ENCODE results near the gene DLG1. TPM values are rescaled to one million over a fixed set of nuclear protein-coding genes. Genes with fewer than 3 reads are reported as not detected.

The DLG1 gene
- total and polyA plus RNA-seq, 4 donors: 12.7 to 51.2 (median 22.3) TPM

DNA sequence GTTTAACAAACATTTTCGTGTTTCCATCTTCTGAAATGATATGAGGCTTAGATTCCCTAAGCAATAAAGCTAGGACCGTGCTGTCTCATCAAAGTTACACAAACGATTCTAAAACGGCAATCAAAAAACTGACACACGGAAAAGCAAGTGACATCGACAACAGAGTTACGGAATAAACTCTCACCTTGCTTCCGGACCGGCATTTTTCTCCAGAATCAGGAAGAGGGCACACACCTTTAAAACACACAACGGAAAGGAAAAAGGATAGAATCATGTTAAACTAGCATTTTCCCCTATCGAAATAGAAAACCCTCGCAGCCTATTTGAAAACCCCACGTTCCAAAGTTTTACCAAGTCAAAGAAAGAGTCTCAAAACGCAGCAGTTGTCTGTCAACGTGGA lies 1.4 kb downstream of the DLG1 start:
- peak overlapping the region; percentile 57 to 85 for H3K9ac ChIP-seq (ENCODE audit: low read depth in 1 of 2, low read length in 2 of 2)
- peak overlapping the region; percentile 92 to 94 for H3K27ac ChIP-seq (ENCODE audit: low read depth in 1 of 2, low read length in 2 of 2)
- WGBS: under 1% methylated on average over 15 of the region's 15 CpGs
- H3K4me3 ChIP-seq (ENCODE audit: low read depth in 1 of 3, low read length in 3 of 3): peak overlapping the region; percentile 68 to 94 (median 71)
- TF ChIP-seq RAD21 (IDR thresholded peaks at IDR 0.05) (no peak), YY1 (IDR thresholded peaks at IDR 0.05) (peak; percentile 24)
- peaks cover 2 to 35% (median 11%) of the 10 kb centered on the region in 4 donors for H3K4me1 ChIP-seq (ENCODE audit: control insufficient read depth in 4 of 4, insufficient read depth in 4 of 4, low read length in 3 of 4)
- H3K27me3 ChIP-seq (ENCODE audit: control insufficient read depth in 4 of 4, insufficient read depth in 4 of 4, low read length in 3 of 4): no peaks in the 10 kb centered on the region
- H3K36me3 ChIP-seq (ENCODE audit: control insufficient read depth in 4 of 4, insufficient read depth in 3 of 4, low read depth in 1 of 4, low read length in 3 of 4): peaks cover under 1 to 4% (median 2%) of the 10 kb centered on the region in 4 donors
- H3K9me3 ChIP-seq (ENCODE audit: control insufficient read depth in 4 of 4, low read length in 3 of 4): no peaks in the 10 kb centered on the region
- no peak for DNase-seq (ENCODE audit: low spot score)

- no peaks in the 10 kb centered on the region for H3K27me3 ChIP-seq (ENCODE audit: control insufficient read depth in 4 of 4, insufficient read depth in 4 of 4, low read length in 3 of 4)
- peak overlapping the region; percentile 7 to 94 for H3K27ac ChIP-seq (ENCODE audit: low read depth in 1 of 2, low read length in 2 of 2)
- no peak for TF ChIP-seq NR2F2 (IDR thresholded peaks at IDR 0.05)
- no peak for TF ChIP-seq HNF4G (IDR thresholded peaks at IDR 0.05)
- TF ChIP-seq, protein P1, sequence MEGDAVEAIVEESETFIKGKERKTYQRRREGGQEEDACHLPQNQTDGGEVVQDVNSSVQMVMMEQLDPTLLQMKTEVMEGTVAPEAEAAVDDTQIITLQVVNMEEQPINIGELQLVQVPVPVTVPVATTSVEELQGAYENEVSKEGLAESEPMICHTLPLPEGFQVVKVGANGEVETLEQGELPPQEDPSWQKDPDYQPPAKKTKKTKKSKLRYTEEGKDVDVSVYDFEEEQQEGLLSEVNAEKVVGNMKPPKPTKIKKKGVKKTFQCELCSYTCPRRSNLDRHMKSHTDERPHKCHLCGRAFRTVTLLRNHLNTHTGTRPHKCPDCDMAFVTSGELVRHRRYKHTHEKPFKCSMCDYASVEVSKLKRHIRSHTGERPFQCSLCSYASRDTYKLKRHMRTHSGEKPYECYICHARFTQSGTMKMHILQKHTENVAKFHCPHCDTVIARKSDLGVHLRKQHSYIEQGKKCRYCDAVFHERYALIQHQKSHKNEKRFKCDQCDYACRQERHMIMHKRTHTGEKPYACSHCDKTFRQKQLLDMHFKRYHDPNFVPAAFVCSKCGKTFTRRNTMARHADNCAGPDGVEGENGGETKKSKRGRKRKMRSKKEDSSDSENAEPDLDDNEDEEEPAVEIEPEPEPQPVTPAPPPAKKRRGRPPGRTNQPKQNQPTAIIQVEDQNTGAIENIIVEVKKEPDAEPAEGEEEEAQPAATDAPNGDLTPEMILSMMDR (IDR thresholded peaks at IDR 0.05; ENCODE audit: low read depth, low read length, missing input control): no peak
- no peak for TF ChIP-seq TAF1 (conservative IDR thresholded peaks at IDR 0.05)
- no peak for TF ChIP-seq HNF4A (conservative IDR thresholded peaks at IDR 0.05)
- TF ChIP-seq, protein P2, sequence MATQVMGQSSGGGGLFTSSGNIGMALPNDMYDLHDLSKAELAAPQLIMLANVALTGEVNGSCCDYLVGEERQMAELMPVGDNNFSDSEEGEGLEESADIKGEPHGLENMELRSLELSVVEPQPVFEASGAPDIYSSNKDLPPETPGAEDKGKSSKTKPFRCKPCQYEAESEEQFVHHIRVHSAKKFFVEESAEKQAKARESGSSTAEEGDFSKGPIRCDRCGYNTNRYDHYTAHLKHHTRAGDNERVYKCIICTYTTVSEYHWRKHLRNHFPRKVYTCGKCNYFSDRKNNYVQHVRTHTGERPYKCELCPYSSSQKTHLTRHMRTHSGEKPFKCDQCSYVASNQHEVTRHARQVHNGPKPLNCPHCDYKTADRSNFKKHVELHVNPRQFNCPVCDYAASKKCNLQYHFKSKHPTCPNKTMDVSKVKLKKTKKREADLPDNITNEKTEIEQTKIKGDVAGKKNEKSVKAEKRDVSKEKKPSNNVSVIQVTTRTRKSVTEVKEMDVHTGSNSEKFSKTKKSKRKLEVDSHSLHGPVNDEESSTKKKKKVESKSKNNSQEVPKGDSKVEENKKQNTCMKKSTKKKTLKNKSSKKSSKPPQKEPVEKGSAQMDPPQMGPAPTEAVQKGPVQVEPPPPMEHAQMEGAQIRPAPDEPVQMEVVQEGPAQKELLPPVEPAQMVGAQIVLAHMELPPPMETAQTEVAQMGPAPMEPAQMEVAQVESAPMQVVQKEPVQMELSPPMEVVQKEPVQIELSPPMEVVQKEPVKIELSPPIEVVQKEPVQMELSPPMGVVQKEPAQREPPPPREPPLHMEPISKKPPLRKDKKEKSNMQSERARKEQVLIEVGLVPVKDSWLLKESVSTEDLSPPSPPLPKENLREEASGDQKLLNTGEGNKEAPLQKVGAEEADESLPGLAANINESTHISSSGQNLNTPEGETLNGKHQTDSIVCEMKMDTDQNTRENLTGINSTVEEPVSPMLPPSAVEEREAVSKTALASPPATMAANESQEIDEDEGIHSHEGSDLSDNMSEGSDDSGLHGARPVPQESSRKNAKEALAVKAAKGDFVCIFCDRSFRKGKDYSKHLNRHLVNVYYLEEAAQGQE (IDR thresholded peaks at IDR 0.05): no peak
- TF ChIP-seq YY1 (IDR thresholded peaks at IDR 0.05): no peak
- TF ChIP-seq, protein P3, sequence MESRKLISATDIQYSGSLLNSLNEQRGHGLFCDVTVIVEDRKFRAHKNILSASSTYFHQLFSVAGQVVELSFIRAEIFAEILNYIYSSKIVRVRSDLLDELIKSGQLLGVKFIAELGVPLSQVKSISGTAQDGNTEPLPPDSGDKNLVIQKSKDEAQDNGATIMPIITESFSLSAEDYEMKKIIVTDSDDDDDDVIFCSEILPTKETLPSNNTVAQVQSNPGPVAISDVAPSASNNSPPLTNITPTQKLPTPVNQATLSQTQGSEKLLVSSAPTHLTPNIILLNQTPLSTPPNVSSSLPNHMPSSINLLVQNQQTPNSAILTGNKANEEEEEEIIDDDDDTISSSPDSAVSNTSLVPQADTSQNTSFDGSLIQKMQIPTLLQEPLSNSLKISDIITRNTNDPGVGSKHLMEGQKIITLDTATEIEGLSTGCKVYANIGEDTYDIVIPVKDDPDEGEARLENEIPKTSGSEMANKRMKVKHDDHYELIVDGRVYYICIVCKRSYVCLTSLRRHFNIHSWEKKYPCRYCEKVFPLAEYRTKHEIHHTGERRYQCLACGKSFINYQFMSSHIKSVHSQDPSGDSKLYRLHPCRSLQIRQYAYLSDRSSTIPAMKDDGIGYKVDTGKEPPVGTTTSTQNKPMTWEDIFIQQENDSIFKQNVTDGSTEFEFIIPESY (IDR thresholded peaks at IDR 0.05): no peak
- TF ChIP-seq, protein P4, sequence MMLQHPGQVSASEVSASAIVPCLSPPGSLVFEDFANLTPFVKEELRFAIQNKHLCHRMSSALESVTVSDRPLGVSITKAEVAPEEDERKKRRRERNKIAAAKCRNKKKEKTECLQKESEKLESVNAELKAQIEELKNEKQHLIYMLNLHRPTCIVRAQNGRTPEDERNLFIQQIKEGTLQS (IDR thresholded peaks at IDR 0.05): no peak
- TF ChIP-seq JUND (IDR thresholded peaks at IDR 0.05): no peak
- no peak for TF ChIP-seq SP1 (IDR thresholded peaks at IDR 0.05)
- no peak for TF ChIP-seq RXRA (IDR thresholded peaks at IDR 0.05)
- no peak for TF ChIP-seq FOXA1 (IDR thresholded peaks at IDR 0.05)
- TF ChIP-seq GABPA (IDR thresholded peaks at IDR 0.05 in 1 of 2, conservative IDR thresholded peaks at IDR 0.05 in 1 of 2): no peak
- TF ChIP-seq RAD21 (IDR thresholded peaks at IDR 0.05): no peak
- no peak for TF ChIP-seq FOXA2 (IDR thresholded peaks at IDR 0.05)
- TF ChIP-seq MAX (IDR thresholded peaks at IDR 0.05): no peak
- TF ChIP-seq EGR1 (IDR thresholded peaks at IDR 0.05; ENCODE audit: low read depth in 2 of 2): no peak
- 40% methylated on average over 2 of the region's 2 CpGs for WGBS
- H3K4me1 ChIP-seq (ENCODE audit: control insufficient read depth in 4 of 4, insufficient read depth in 4 of 4, low read length in 3 of 4): peaks cover 2 to 35% (median 11%) of the 10 kb centered on the region in 4 donors
- peak overlapping the region; percentile 68 to 94 (median 71) for H3K4me3 ChIP-seq (ENCODE audit: low read depth in 1 of 3, low read length in 3 of 3)
- DNase-seq (ENCODE audit: low spot score): no peak
- peaks cover 2 to 8% (median 5%) of the 10 kb centered on the region in 4 donors for H3K36me3 ChIP-seq (ENCODE audit: control insufficient read depth in 4 of 4, insufficient read depth in 3 of 4, low read depth in 1 of 4, low read length in 3 of 4)
- H3K9me3 ChIP-seq (ENCODE audit: control insufficient read depth in 4 of 4, low read length in 3 of 4): no peaks in the 10 kb centered on the region
- peak overlapping the region; percentile 57 to 85 for H3K9ac ChIP-seq (ENCODE audit: low read depth in 1 of 2, low read length in 2 of 2)
Observed at GRCh38 chr3:197296545-197296944, 1.9 kb downstream of the DLG1 start.

All from liver (tissue), 9 donors.